CD4-positive, CD25-positive, alpha-beta regulatory T cell (primary cell): Measurements from ENCODE around the gene CNTNAP4. TPM values are rescaled to one million over a fixed set of nuclear protein-coding genes. Genes with fewer than 3 reads are reported as not detected.

Experiments used
- ATAC-seq, 2 donors: fragments of 150-1000 bp; cut with Tn5 transposase; one replicate each; pipeline ENCODE4 v1.10.0; 2021; ENCODE audit warnings: low read depth in 2 of 2, moderate number of reproducible peaks in 2 of 2, moderate library complexity in 1 of 2
- DNase-seq, 3 donors: peaks; one replicate each; pipeline versions ENCODE4 v3.0.0 to v3.0.0-alpha.2; 2012 to 2022; ENCODE audit warnings: mixed read lengths in 1 of 3
- H3K27ac ChIP-seq: one replicate; pipeline ENCODE4 v1.7.0; 2013; ENCODE audit warnings: mild to moderate bottlenecking, low read length; ENCODE audit not compliant: insufficient read depth, poor library complexity, severe bottlenecking
- H3K27me3 ChIP-seq: one replicate; pipeline ENCODE4 v1.7.0; 2013; ENCODE audit warnings: low read length; ENCODE audit not compliant: control insufficient read depth, insufficient read depth
- H3K36me3 ChIP-seq: one replicate; pipeline ENCODE4 v1.7.0; 2013; ENCODE audit warnings: mild to moderate bottlenecking, low read length, moderate library complexity; ENCODE audit not compliant: control insufficient read depth, insufficient read depth
- H3K4me1 ChIP-seq: 2 replicates; pipeline ENCODE4 v1.7.0; 2013; ENCODE audit warnings: mild to moderate bottlenecking, low read length; ENCODE audit not compliant: insufficient read depth, control insufficient read depth, poor library complexity, severe bottlenecking
- H3K4me3 ChIP-seq: one replicate; pipeline ENCODE4 v1.7.0; 2013; ENCODE audit warnings: low read depth, mild to moderate bottlenecking, low read length, moderate library complexity
- H3K9me3 ChIP-seq, 2 experiments: 1 replicate in 1 of 2; 2 replicates in 1 of 2; pipeline ENCODE4 v1.7.0; 2013; ENCODE audit warnings: low read length in 2 of 2, mild to moderate bottlenecking in 1 of 2, moderate library complexity in 1 of 2; ENCODE audit not compliant: control insufficient read depth in 2 of 2
- H3K27ac Mint-ChIP-seq, 3 donors: one replicate each; pipeline ENCODE4 v1.8.0; 2020 to 2022; ENCODE audit warnings: mild to moderate bottlenecking in 3 of 3, mixed read lengths in 3 of 3, moderate library complexity in 2 of 3
- H3K27me3 Mint-ChIP-seq: one replicate; pipeline ENCODE4 v1.8.0; 2022; ENCODE audit warnings: mild to moderate bottlenecking, mixed read lengths
- H3K36me3 Mint-ChIP-seq: one replicate; pipeline ENCODE4 v1.8.0; 2020; ENCODE audit warnings: mixed read lengths
- H3K4me1 Mint-ChIP-seq, 4 donors: one replicate each; pipeline ENCODE4 v1.8.0; 2020 to 2022; ENCODE audit warnings: mixed read lengths in 4 of 4, mild to moderate bottlenecking in 1 of 4
- H3K4me3 Mint-ChIP-seq, 4 donors: one replicate each; pipeline ENCODE4 v1.8.0; 2020 to 2022; ENCODE audit warnings: mild to moderate bottlenecking in 4 of 4, mixed read lengths in 4 of 4, moderate library complexity in 3 of 4
- H3K9me3 Mint-ChIP-seq, 7 donors: one replicate each; pipeline ENCODE4 v1.8.0; 2020 to 2022; ENCODE audit warnings: mixed read lengths in 7 of 7, mild to moderate bottlenecking in 3 of 7, moderate library complexity in 2 of 7
- polyA plus RNA-seq, 4 donors: library from polyadenylated mRNA; unstranded; fragments of 300-500 nt; fragmentation: Illumina TruSeq; gene quantifications; one replicate each; pipeline ENCODE4 v1.2.3, GENCODE V29; 2021
- total RNA-seq: library from RNA; stranded (reverse); gene quantifications from one replicate; pipeline ENCODE4 v1.2.3, GENCODE V29; 2022

Gene CNTNAP4
- not detected for total RNA-seq
- polyA plus RNA-seq, result not detected

DNA sequence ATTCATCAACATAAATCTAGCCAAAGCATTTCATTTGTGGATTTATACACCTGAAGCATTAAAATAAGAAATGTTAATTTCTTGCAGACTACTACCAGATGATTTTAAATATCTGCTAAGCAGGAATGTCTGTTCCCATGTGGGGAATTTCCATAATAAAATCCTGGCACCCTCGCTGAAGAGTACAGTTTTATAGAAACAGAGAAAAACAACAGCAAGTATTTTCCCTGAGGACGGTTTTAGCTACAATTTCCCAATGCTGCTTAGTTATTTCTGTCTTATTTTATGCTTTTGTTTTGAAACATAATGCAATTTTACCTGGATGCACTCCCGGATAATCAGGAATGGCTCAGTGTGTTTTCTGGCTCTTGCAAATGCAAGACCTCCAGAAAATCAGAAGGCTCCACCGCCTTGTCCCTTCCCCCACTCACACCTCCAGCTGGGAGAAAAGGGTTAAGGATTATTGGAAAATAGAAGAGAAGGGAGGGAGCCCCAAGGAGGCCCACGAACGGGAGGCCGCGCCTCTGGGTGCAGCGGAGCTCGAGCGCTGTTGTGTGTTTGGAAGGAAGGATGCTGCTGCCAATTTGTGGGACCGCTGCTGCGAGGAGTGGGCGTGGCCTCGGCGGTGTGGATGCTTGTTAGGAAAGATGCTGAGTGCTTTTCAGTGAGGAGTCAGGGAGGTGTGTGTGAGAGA lies at the start of gene CNTNAP4:
Gene CNTNAP4 (plus strand): TSS at position 657 of the 694 bp plus-strand sequence. CDS start 262 bp downstream, outside the sequence.
- Mint-ChIP-seq H3K27me3 (peaks cover 4% of the 10 kb centered on the region), H3K4me1 (no peaks in the 10 kb centered on the region), H3K27ac (no peak within 1 kb of the TSS), H3K9me3 (peaks cover 0 to 8% (median 4%) of the 10 kb centered on the region in 7 donors), H3K4me3 (no peak within 1 kb of the TSS), H3K36me3 (no peaks in the 10 kb centered on the region)
- H3K4me3 ChIP-seq, result no peak within 1 kb of the TSS
- no peaks in the 10 kb centered on the region for H3K27me3 ChIP-seq
- DNase-seq (no peak), ATAC-seq (no peak)
- H3K4me1 ChIP-seq, result no peaks in the 10 kb centered on the region
- H3K27ac ChIP-seq, result no peak within 1 kb of the TSS
- H3K36me3 ChIP-seq, result no peaks in the 10 kb centered on the region
- H3K9me3 ChIP-seq, result no peaks in the 10 kb centered on the region

DNA sequence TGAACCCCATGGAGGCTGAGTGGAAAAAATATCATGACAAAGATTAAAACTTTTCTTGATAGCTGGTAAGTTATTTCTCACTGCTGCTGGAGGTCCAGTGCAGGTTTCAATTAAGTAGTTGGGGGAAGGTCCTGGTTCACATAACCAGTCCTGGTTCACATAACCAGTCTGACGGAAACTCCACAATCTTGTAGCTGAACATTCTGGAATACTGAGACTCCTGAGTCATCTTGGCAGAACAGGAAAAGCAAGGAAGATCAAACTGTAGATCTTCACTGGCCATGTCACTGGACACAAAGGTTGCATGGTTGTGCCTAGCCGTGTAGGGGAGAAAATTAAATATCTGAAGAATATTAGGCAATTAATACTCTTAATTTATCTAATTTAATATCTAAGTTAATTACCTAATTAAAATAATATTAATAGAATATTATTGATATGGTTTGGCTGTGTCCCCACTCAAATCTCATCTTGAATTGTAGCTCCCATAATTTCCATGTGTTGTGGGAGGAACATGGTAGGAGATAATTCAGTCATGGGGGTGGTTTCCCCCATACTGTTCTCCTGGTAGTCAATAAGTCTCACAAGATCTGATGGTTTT lies 48.6 kb upstream of the CNTNAP4 start:
- Histone ChIP-seq H3K27ac (no peak overlapping the region), H3K36me3 (no peaks in the 10 kb centered on the region), H3K27me3 (no peaks in the 10 kb centered on the region), H3K4me3 (no peak overlapping the region), H3K4me1 (no peaks in the 10 kb centered on the region), H3K9me3 (no peaks in the 10 kb centered on the region)
- H3K9me3 Mint-ChIP-seq, result peaks cover 1 to 10% (median 6%) of the 10 kb centered on the region in 7 donors
- no peaks in the 10 kb centered on the region for H3K27me3 Mint-ChIP-seq
- H3K4me3 Mint-ChIP-seq, result no peak overlapping the region
- H3K27ac Mint-ChIP-seq, result no peak overlapping the region
- DNase-seq, result no peak
- no peaks in the 10 kb centered on the region for H3K4me1 Mint-ChIP-seq
- no peaks in the 10 kb centered on the region for H3K36me3 Mint-ChIP-seq
- ATAC-seq, result no peak

DNA sequence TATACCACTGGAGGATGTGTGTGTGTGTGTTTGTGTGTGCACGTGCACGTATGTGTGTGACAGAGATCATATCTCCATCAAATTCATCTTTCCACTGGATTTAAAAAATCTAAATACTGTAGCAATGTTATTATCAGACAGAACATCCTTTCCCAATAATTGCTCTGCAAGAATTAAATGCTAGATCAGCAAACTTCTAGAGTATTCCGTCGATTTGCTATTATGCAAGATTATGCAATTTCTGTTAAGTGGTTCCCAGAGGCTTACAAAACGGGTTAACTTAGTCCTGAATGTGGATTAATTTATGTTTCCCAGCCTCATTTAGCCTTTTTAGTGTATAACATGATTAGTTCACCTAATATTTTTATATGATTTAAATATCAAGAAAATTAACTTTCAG lies 44.5 kb upstream of the CNTNAP4 start:
- DNase-seq (no peak), ATAC-seq (no peak)
- Histone ChIP-seq H3K9me3 (no peaks in the 10 kb centered on the region), H3K27me3 (no peaks in the 10 kb centered on the region), H3K4me1 (no peaks in the 10 kb centered on the region), H3K4me3 (no peak overlapping the region), H3K36me3 (no peaks in the 10 kb centered on the region), H3K27ac (no peak overlapping the region)
- Mint-ChIP-seq H3K27ac (no peak overlapping the region), H3K9me3 (peaks cover 1 to 15% (median 5%) of the 10 kb centered on the region in 7 donors), H3K4me3 (no peak overlapping the region), H3K4me1 (no peaks in the 10 kb centered on the region), H3K36me3 (no peaks in the 10 kb centered on the region), H3K27me3 (no peaks in the 10 kb centered on the region)

DNA sequence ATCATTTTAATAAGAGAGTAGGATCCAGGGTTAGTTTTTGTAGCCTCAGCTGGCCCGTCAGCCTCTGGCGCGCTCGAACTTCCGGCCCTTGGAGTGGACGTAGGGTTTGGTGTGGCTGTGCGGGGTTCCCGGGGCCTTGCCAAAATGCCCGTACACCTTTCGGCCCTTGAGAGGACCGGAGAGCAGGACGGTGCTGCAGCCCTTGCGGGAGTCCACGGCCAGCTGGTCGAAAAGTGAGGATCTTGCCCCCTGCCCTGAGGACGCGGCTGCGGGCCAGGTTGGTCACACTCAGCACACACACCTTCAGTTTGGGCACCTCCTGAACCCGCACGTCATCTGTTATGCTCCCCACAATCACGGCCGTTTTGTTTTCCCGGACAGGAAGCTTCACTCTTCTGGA lies 42.2 kb upstream of the CNTNAP4 start:
- Mint-ChIP-seq H3K4me1 (no peaks in the 10 kb centered on the region), H3K27me3 (no peaks in the 10 kb centered on the region), H3K9me3 (peaks cover 0 to 15% (median 5%) of the 10 kb centered on the region in 7 donors), H3K4me3 (no peak overlapping the region), H3K27ac (no peak overlapping the region), H3K36me3 (no peaks in the 10 kb centered on the region)
- Histone ChIP-seq H3K36me3 (no peaks in the 10 kb centered on the region), H3K4me1 (no peaks in the 10 kb centered on the region), H3K27me3 (no peaks in the 10 kb centered on the region), H3K4me3 (no peak overlapping the region), H3K9me3 (no peaks in the 10 kb centered on the region), H3K27ac (no peak overlapping the region)
- DNase-seq, result no peak
- ATAC-seq, result no peak

DNA sequence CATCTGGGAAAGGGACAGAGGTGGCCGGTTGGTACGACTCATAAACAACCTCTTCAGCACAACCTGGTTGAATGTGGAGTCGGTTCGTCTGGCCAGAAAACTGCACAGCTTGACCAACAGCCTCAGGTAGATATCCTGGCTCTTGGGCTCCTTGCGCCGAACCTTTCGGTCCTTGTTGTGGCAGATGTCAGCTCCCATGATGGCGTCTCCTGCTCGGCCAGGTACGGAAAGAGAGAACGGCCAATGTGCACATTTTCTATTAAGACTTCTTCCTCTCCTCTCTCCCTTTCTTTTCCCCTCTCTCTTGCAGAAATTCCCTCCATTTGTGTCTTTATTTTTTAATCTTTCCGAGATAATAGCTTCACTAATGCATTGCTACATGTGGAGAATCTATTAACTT lies 41.8 kb upstream of the CNTNAP4 start:
- H3K9me3 Mint-ChIP-seq, result peaks cover 0 to 15% (median 5%) of the 10 kb centered on the region in 7 donors
- H3K36me3 ChIP-seq, result no peaks in the 10 kb centered on the region

DNA sequence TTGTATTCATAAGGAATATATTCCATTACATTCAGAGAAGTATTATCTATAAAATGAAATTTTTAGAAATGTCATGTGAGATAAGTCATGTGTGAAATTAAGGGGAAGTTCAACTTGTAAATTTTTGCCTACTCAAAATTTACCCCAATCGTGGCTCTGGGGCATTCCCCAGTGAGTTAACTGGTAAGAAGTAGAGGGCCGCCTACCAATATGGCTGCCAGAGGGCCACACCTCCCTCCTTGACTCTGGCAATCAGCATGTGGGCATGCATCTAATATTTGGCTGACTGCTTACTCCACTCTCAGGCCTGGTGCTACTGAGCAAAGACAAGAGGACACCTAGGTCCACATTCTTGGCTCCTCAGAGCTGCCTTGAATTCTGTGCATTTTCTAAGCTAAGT lies 39.7 kb upstream of the CNTNAP4 start:
- Histone ChIP-seq H3K9me3 (no peaks in the 10 kb centered on the region), H3K27ac (no peak overlapping the region), H3K36me3 (no peaks in the 10 kb centered on the region), H3K4me1 (no peaks in the 10 kb centered on the region), H3K4me3 (no peak overlapping the region), H3K27me3 (no peaks in the 10 kb centered on the region)
- ATAC-seq (no peak), DNase-seq (no peak)
- Mint-ChIP-seq H3K27me3 (no peaks in the 10 kb centered on the region), H3K36me3 (no peaks in the 10 kb centered on the region), H3K4me3 (no peak overlapping the region), H3K9me3 (peaks cover 0 to 12% (median 2%) of the 10 kb centered on the region in 7 donors), H3K27ac (no peak overlapping the region), H3K4me1 (no peaks in the 10 kb centered on the region)

More for the DNA sequence above, 41.8 kb upstream of the CNTNAP4 start:
- DNase-seq, result no peak
- H3K4me3 ChIP-seq, result no peak overlapping the region
- Mint-ChIP-seq H3K4me3 (no peak overlapping the region), H3K27me3 (no peaks in the 10 kb centered on the region), H3K4me1 (no peaks in the 10 kb centered on the region), H3K27ac (no peak overlapping the region), H3K36me3 (no peaks in the 10 kb centered on the region)
- H3K27ac ChIP-seq, result no peak overlapping the region
- H3K4me1 ChIP-seq, result no peaks in the 10 kb centered on the region
- H3K9me3 ChIP-seq, result no peaks in the 10 kb centered on the region
- ATAC-seq, result no peak
- H3K27me3 ChIP-seq, result no peaks in the 10 kb centered on the region

DNA sequence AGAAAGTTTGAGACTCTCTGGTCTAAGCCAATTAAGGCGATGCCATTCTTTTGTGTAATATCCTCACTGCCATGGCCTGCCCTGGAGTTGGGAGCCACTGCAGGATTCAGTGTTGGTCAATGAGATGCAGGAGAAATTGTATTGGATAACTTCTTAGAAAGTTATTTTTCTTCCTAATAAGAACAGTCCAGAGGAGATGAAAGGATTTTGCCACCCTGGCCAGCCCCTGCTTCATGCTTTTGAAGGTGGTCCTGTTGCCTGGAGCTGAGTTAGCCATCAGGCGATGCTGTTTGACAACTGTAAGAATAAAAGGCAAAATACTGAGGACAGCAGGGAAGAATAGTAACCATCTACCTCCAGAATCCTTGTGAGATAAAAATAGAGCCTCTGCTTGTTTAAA lies 35.4 kb upstream of the CNTNAP4 start:
- Mint-ChIP-seq H3K27me3 (no peaks in the 10 kb centered on the region), H3K27ac (no peak overlapping the region), H3K36me3 (no peaks in the 10 kb centered on the region), H3K4me1 (no peaks in the 10 kb centered on the region), H3K9me3 (peaks cover 0 to 15% (median 2%) of the 10 kb centered on the region in 7 donors), H3K4me3 (no peak overlapping the region)
- DNase-seq (no peak), ATAC-seq (no peak)
- H3K4me1 ChIP-seq, result no peaks in the 10 kb centered on the region
- no peaks in the 10 kb centered on the region for H3K9me3 ChIP-seq
- no peaks in the 10 kb centered on the region for H3K36me3 ChIP-seq
- no peak overlapping the region for H3K27ac ChIP-seq
- H3K4me3 ChIP-seq, result no peak overlapping the region
- H3K27me3 ChIP-seq, result no peaks in the 10 kb centered on the region

DNA sequence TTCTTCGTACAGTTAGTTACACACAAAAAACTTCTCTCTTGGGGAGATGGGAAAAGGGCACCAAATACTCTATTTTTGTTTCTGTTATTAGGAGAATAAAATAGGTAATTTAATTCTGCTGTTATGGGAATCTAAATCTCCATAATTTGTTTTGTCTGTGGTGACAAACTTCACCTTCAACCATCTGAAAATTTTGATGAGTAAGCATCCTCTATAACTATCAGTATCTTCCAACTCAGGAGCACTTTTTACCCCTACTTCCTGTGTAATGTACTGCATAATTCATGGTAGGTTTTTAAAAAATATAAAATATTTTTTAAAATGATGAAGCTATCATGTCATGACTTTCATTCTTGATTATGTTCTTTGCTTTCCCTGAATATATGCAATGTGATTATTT lies 33.6 kb upstream of the CNTNAP4 start:
- H3K4me1 Mint-ChIP-seq, result no peaks in the 10 kb centered on the region
- no peaks in the 10 kb centered on the region for H3K27me3 ChIP-seq
- no peak for DNase-seq
- no peak overlapping the region for H3K4me3 ChIP-seq
- no peaks in the 10 kb centered on the region for H3K36me3 Mint-ChIP-seq
- no peaks in the 10 kb centered on the region for H3K36me3 ChIP-seq
- H3K27ac ChIP-seq, result no peak overlapping the region
- ATAC-seq, result no peak
- no peaks in the 10 kb centered on the region for H3K9me3 ChIP-seq
- H3K4me3 Mint-ChIP-seq, result no peak overlapping the region
- no peaks in the 10 kb centered on the region for H3K27me3 Mint-ChIP-seq
- H3K9me3 Mint-ChIP-seq, result peaks cover 0 to 20% (median 6%) of the 10 kb centered on the region in 7 donors
- H3K27ac Mint-ChIP-seq, result no peak overlapping the region
- H3K4me1 ChIP-seq, result no peaks in the 10 kb centered on the region
